GM23248 (cell line): ENCODE measurements around the gene TTC28. TPM values are rescaled to one million over a fixed set of nuclear protein-coding genes. Genes with fewer than 3 reads are reported as not detected.

Experiments
- DNase-seq: peaks from one replicate; pipeline ENCODE4 v3.0.0-alpha.2; 2015
- H2AFZ ChIP-seq: fragments of 200-600 bp; sonication (generic); 2 replicates; pipeline ENCODE4 v1.6.1; 2016; ENCODE audit warnings: antibody characterized with exemption
- H3F3A ChIP-seq: fragments of 200-600 bp; sonication (generic); 2 replicates; pipeline ENCODE4 v1.6.1; 2016; ENCODE audit warnings: mild to moderate bottlenecking, antibody characterized with exemption, mixed run types; ENCODE audit not compliant: insufficient read depth
- H3K27ac ChIP-seq: fragments of 200-600 bp; sonication (generic); 2 replicates; pipeline ENCODE4 v1.5.1; 2016; ENCODE audit warnings: mild to moderate bottlenecking
- H3K27me3 ChIP-seq: fragments of 200-600 bp; sonication (generic); replicated peaks from 2 replicates; pipeline ENCODE4 v1.6.1; 2016; ENCODE audit warnings: mild to moderate bottlenecking; ENCODE audit not compliant: insufficient read depth
- H3K36me3 ChIP-seq: fragments of 200-600 bp; sonication (generic); 2 replicates; pipeline ENCODE4 v1.6.1; 2016; ENCODE audit warnings: low read depth, mild to moderate bottlenecking
- H3K4me1 ChIP-seq: fragments of 200-600 bp; sonication (generic); 2 replicates; pipeline ENCODE4 v1.6.1; 2016; ENCODE audit warnings: mild to moderate bottlenecking; ENCODE audit not compliant: insufficient read depth
- H3K4me2 ChIP-seq: fragments of 200-600 bp; sonication (generic); one replicate; pipeline ENCODE4 v1.6.1; 2016; ENCODE audit warnings: mild to moderate bottlenecking; ENCODE audit not compliant: unreplicated experiment
- H3K4me3 ChIP-seq: fragments of 200-600 bp; sonication (generic); 2 replicates; pipeline ENCODE4 v1.5.1; 2016; ENCODE audit warnings: mild to moderate bottlenecking
- H3K79me2 ChIP-seq: fragments of 200-600 bp; sonication (generic); 2 replicates; pipeline ENCODE4 v1.6.1; 2016; ENCODE audit warnings: mild to moderate bottlenecking; ENCODE audit not compliant: insufficient read depth
- H3K9ac ChIP-seq: fragments of 200-600 bp; sonication (generic); 2 replicates; pipeline ENCODE4 v1.6.1; 2016; ENCODE audit warnings: mild to moderate bottlenecking
- H3K9me2 ChIP-seq: fragments of 200-600 bp; sonication (generic); 2 replicates; pipeline ENCODE4 v1.6.1; 2016; ENCODE audit warnings: mixed run types, mild to moderate bottlenecking, moderate library complexity; ENCODE audit not compliant: insufficient read depth
- H3K9me3 ChIP-seq: fragments of 200-600 bp; sonication (generic); one replicate; pipeline ENCODE4 v1.6.1; 2017; ENCODE audit warnings: low read depth
- H4K20me1 ChIP-seq: fragments of 200-600 bp; sonication (generic); 2 replicates; pipeline ENCODE4 v1.6.0; 2016; ENCODE audit not compliant: insufficient read depth
- EZH2 ChIP-seq: fragments of 200-600 bp; sonication (generic); IDR thresholded peaks from 2 replicates; pipeline ENCODE4 v1.6.1; 2018; ENCODE audit warnings: antibody characterized with exemption, mild to moderate bottlenecking; ENCODE audit not compliant: insufficient read depth, poor library complexity, severe bottlenecking
- EZH2phosphoT487 ChIP-seq: fragments of 200-600 bp; sonication (generic); IDR thresholded peaks from 2 replicates; pipeline ENCODE4 v1.6.1; 2018; ENCODE audit warnings: antibody characterized with exemption, moderate library complexity, mild to moderate bottlenecking, low read depth; ENCODE audit not compliant: insufficient read depth
- WGBS, 2 experiments: methylation state at CpG; one replicate each; pipeline ENCODE4 v1.1.6; 2015 to 2017; ENCODE audit warnings: low lambda C conversion rate in 2 of 2, low coverage in 1 of 2; ENCODE audit errors: missing lambda C conversion rate in 2 of 2; 5-methylcytosine and 5-hydroxymethylcytosine counted together
- in situ Hi-C: fragments of 300-500 bp; cut with MboI; formaldehyde crosslinking; loops from 2 replicates; pipeline ENCODE4 v1.15.0; 2020
- polyA plus RNA-seq: library from polyadenylated mRNA; unstranded; fragments of >200 nt; fragmentation: Nextera tagmentation; extraction: Ambion mirVana; gene quantifications from 2 replicates; pipeline ENCODE4 v1.2.1, GENCODE V29; 2016
- total RNA-seq: library from RNA; depleted of rRNA; stranded (reverse); fragments of >200 nt; shearing (Covaris generic); gene quantifications from 2 replicates; pipeline ENCODE4 v1.2.3, GENCODE V29; 2014

The TTC28 gene
- total and polyA plus RNA-seq, 2 experiments from 2014 or later = 12.5 to 41.9 TPM

- Histone ChIP-seq H3K27ac (no peak overlapping the region), H3K9ac (no peak overlapping the region), H3F3A (peaks cover 38% of the 10 kb centered on the region), H3K4me3 (no peak overlapping the region), H3K9me3 (no peaks in the 10 kb centered on the region), H2AFZ (no peak overlapping the region), H3K27me3 (no peaks in the 10 kb centered on the region), H3K4me2 (no peak overlapping the region), H3K9me2 (no peaks in the 10 kb centered on the region; the same call in 1 of the 2 replicates), H3K4me1 (peaks cover 33% of the 10 kb centered on the region), H3K79me2 (peaks cover 88% of the 10 kb centered on the region), H4K20me1 (no peaks in the 10 kb centered on the region), H3K36me3 (no peaks in the 10 kb centered on the region)
- DNase-seq = no peak
- TF ChIP-seq EZH2phosphoT487 (no peak), EZH2 (no peak)
- 55 to 69% methylated on average over 1 of the region's 1 CpG for WGBS, 2 experiments
- in situ Hi-C loops = loop anchor here (10.0 kb wide), 1 partner anchor 383 kb away; no protein-coding TSS in a partner anchor
Measured at GRCh38 chr22:28438183-28438768, 241.4 kb downstream of the TTC28 start.

- Histone ChIP-seq H3F3A (peaks cover 25% of the 10 kb centered on the region), H3K27ac (no peak overlapping the region), H3K9me2 (no peaks in the 10 kb centered on the region; the same call in 1 of the 2 replicates), H3K9me3 (no peaks in the 10 kb centered on the region), H3K9ac (no peak overlapping the region), H3K36me3 (no peaks in the 10 kb centered on the region), H4K20me1 (no peaks in the 10 kb centered on the region), H3K79me2 (peaks cover 95% of the 10 kb centered on the region), H3K27me3 (no peaks in the 10 kb centered on the region), H3K4me1 (peaks cover 28% of the 10 kb centered on the region), H2AFZ (no peak overlapping the region), H3K4me3 (no peak overlapping the region), H3K4me2 (peak overlapping the region; percentile 43)
- 38 to 42% methylated on average over 3 of the region's 3 CpGs for WGBS, 2 experiments
- DNase-seq = peak; percentile 42
- in situ Hi-C loops = loop anchor here (10.0 kb wide), 1 partner anchor 381 kb away; no protein-coding TSS in a partner anchor
- no peak for TF ChIP-seq EZH2phosphoT487
- no peak for TF ChIP-seq EZH2
Measured at GRCh38 chr22:28435982-28436381, 243.7 kb downstream of the TTC28 start.

GRCh38 chr22:28435140-28435768, 244.4 kb downstream of the TTC28 start:
- no peak for TF ChIP-seq EZH2
- no peak for TF ChIP-seq EZH2phosphoT487
- Histone ChIP-seq H3K4me2 (peak overlapping the region; percentile 43), H3F3A (peaks cover 17% of the 10 kb centered on the region), H3K36me3 (no peaks in the 10 kb centered on the region), H3K9me2 (no peaks in the 10 kb centered on the region; the same call in 1 of the 2 replicates), H3K79me2 (peaks cover 89% of the 10 kb centered on the region), H3K27ac (no peak overlapping the region), H3K4me1 (peaks cover 28% of the 10 kb centered on the region), H3K9me3 (no peaks in the 10 kb centered on the region), H3K9ac (no peak overlapping the region), H3K27me3 (no peaks in the 10 kb centered on the region), H3K4me3 (no peak overlapping the region), H2AFZ (no peak overlapping the region), H4K20me1 (no peaks in the 10 kb centered on the region)
- WGBS, 2 experiments = 64 to 82% methylated on average over 2 of the region's 2 CpGs
- peak; percentile 37 for DNase-seq
- in situ Hi-C loops = loop anchor here (10.0 kb wide), 1 partner anchor 380 kb away; no protein-coding TSS in a partner anchor

GRCh38 chr22:28430466-28431025, 249.1 kb downstream of the TTC28 start:
- peak; percentile 44 for DNase-seq
- peaks cover 33% of the 10 kb centered on the region for H3F3A ChIP-seq
- no peaks in the 10 kb centered on the region for H3K9me3 ChIP-seq
- H3K27ac ChIP-seq = no peak overlapping the region
- H3K4me1 ChIP-seq = peaks cover 52% of the 10 kb centered on the region
- H4K20me1 ChIP-seq = no peaks in the 10 kb centered on the region
- peaks cover 70% of the 10 kb centered on the region for H3K79me2 ChIP-seq
- no peak overlapping the region for H2AFZ ChIP-seq
- H3K4me3 ChIP-seq = no peak overlapping the region
- no peaks in the 10 kb centered on the region for H3K27me3 ChIP-seq
- in situ Hi-C loops = loop anchor here (10.0 kb wide), 1 partner anchor 376 kb away; no protein-coding TSS in a partner anchor
- H3K36me3 ChIP-seq = no peaks in the 10 kb centered on the region
- peak overlapping the region; percentile 21 for H3K4me2 ChIP-seq
- no peak overlapping the region for H3K9ac ChIP-seq
- no peaks in the 10 kb centered on the region for H3K9me2 ChIP-seq
- WGBS, 2 experiments = 47 to 52% methylated on average over 2 of the region's 2 CpGs
- TF ChIP-seq EZH2 = no peak
- TF ChIP-seq EZH2phosphoT487 = no peak
